Measurements from ENCODE around the gene NTM. TPM values are rescaled to one million over a fixed set of nuclear protein-coding genes. Genes with fewer than 3 reads are reported as not detected.

Gene NTM
- total and polyA plus RNA-seq, 2 of the 8 experiments (the other 6 are each of a cell fraction or from before 2014, with no cell fraction given): 13.4 to 20.0 TPM

DNA sequence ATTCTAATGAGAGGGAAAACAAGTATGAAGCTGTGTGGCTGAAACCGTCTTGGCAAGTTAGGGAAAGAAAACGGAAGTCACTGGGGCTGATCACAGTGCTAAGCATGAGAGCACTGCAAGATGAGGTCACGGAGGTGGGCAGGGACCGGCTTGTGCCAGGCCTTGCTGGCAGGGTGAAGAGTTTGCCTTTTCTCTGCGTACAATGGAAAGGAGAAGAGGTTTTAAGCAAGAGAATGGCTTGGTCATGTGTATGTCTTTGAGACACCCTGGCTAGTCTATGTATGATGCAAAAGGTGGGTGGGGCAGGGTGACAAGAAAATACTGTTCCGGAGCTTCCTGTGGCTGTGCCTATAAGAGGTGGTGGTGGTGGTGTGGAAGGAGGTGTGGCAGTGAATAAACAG lies 567.9 kb downstream of the NTM start (continued):
- no peak for TF ChIP-seq ZNF274 (IDR thresholded peaks at IDR 0.05; ENCODE audit: borderline replicate concordance, extremely low read depth, low read length)
- TF ChIP-seq RXRA (IDR thresholded peaks at IDR 0.05; ENCODE audit: insufficient read depth, low read depth, low read length): no peak
- TF ChIP-seq CHD2 (IDR thresholded peaks at IDR 0.05; ENCODE audit: low read length): no peak
- no peak for TF ChIP-seq JUN (IDR thresholded peaks at IDR 0.05; ENCODE audit: low read depth, low read length)
- TF ChIP-seq POU5F1 (IDR thresholded peaks at IDR 0.05; ENCODE audit: low read depth, low read length): no peak
- no peak for TF ChIP-seq TAF7 (optimal IDR thresholded peaks at IDR 0.05; ENCODE audit: borderline replicate concordance, low read depth, low read length)
